HepG2 (cell line): ENCODE results near the gene SMDT1.

Experiments used
- ATF7 ChIP-seq, 2 experiments: fragments of 450-650 bp in 1 of 2; sonication (generic) in 1 of 2; formaldehyde crosslinking in 1 of 2; IDR thresholded peaks; 2 replicates each; pipeline versions ENCODE4 v1.4.0 to v1.6.1; 2016 to 2020; ENCODE audit warnings: antibody characterized with exemption in 1 of 2, mild to moderate bottlenecking in 1 of 2, missing genetic modification reagents in 1 of 2
- SP140L ChIP-seq: sonication (generic); formaldehyde crosslinking; IDR thresholded peaks from 2 replicates; pipeline ENCODE4 v1.4.0; 2020; ENCODE audit warnings: missing genetic modification reagents, borderline replicate concordance
- ZFP36 ChIP-seq: fragments of 150-350 bp; IDR thresholded peaks from 2 replicates; pipeline ENCODE4 v1.6.1; 2018; ENCODE audit warnings: borderline replicate concordance, low read length, low read depth; ENCODE audit not compliant: partially characterized antibody
- ZNF121 ChIP-seq: sonication (generic); formaldehyde crosslinking; IDR thresholded peaks from 2 replicates; pipeline ENCODE4 v1.5.0; 2020; ENCODE audit warnings: mild to moderate bottlenecking, missing genetic modification reagents
- ZNF296 ChIP-seq: sonication (generic); formaldehyde crosslinking; conservative IDR thresholded peaks from 2 replicates; pipeline ENCODE4 v1.5.0; 2020; ENCODE audit warnings: mild to moderate bottlenecking, missing genetic modification reagents
- ZNF431 ChIP-seq: sonication (generic); formaldehyde crosslinking; IDR thresholded peaks from 2 replicates; pipeline ENCODE4 v1.9.0; 2022; ENCODE audit warnings: missing genetic modification reagents, low read depth, mild to moderate bottlenecking, borderline replicate concordance
- ZNF446 ChIP-seq: sonication (generic); formaldehyde crosslinking; IDR thresholded peaks from 2 replicates; pipeline ENCODE4 v1.5.0; 2020; ENCODE audit warnings: mild to moderate bottlenecking, missing genetic modification reagents
- ZNF724P ChIP-seq: sonication (generic); formaldehyde crosslinking; IDR thresholded peaks from 2 replicates; pipeline ENCODE4 v1.8.0; 2022; ENCODE audit warnings: missing genetic modification reagents, borderline replicate concordance
- ZNF839 ChIP-seq: sonication (generic); formaldehyde crosslinking; IDR thresholded peaks from 2 replicates; pipeline ENCODE4 v1.4.0; 2020; ENCODE audit warnings: missing genetic modification reagents, mild to moderate bottlenecking, borderline replicate concordance
- TF ChIP-seq, protein P1 (sequence below): sonication (generic); formaldehyde crosslinking; IDR thresholded peaks from 2 replicates; pipeline ENCODE4 v1.5.0; 2020; ENCODE audit warnings: mild to moderate bottlenecking, missing genetic modification reagents, moderate library complexity
- TF ChIP-seq, protein P2 (sequence below): sonication (generic); formaldehyde crosslinking; IDR thresholded peaks from 2 replicates; pipeline ENCODE4 v1.8.0; 2022; ENCODE audit warnings: missing genetic modification reagents, mild to moderate bottlenecking, inconsistent platforms, borderline replicate concordance

DNA sequence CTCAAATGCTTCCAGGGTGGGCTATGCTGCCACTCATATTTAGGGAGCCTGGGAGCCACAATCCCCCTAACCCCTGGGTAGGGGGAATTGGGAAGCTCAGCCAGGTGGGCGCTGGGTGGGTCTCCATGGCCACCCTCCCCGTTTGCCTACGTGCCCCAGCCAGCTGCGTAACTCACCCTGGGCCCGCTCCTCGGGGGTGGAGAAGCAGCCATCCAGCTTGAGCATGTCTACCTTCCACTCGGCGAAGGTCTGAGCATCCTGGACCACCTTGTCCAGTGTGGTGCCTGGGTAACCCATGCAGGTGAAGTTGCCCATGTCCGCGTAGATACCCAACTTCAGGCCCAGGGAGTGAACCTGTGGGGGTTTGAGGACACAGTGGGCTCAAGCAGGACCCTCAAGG, 12.6 kb upstream of the SMDT1 start:
- no peak for TF ChIP-seq ZNF296 (CRISPR knock-in tag)
- TF ChIP-seq, protein P1, sequence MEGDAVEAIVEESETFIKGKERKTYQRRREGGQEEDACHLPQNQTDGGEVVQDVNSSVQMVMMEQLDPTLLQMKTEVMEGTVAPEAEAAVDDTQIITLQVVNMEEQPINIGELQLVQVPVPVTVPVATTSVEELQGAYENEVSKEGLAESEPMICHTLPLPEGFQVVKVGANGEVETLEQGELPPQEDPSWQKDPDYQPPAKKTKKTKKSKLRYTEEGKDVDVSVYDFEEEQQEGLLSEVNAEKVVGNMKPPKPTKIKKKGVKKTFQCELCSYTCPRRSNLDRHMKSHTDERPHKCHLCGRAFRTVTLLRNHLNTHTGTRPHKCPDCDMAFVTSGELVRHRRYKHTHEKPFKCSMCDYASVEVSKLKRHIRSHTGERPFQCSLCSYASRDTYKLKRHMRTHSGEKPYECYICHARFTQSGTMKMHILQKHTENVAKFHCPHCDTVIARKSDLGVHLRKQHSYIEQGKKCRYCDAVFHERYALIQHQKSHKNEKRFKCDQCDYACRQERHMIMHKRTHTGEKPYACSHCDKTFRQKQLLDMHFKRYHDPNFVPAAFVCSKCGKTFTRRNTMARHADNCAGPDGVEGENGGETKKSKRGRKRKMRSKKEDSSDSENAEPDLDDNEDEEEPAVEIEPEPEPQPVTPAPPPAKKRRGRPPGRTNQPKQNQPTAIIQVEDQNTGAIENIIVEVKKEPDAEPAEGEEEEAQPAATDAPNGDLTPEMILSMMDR = no peak
- no peak for TF ChIP-seq SP140L (CRISPR knock-in tag)
- TF ChIP-seq, protein P2, sequence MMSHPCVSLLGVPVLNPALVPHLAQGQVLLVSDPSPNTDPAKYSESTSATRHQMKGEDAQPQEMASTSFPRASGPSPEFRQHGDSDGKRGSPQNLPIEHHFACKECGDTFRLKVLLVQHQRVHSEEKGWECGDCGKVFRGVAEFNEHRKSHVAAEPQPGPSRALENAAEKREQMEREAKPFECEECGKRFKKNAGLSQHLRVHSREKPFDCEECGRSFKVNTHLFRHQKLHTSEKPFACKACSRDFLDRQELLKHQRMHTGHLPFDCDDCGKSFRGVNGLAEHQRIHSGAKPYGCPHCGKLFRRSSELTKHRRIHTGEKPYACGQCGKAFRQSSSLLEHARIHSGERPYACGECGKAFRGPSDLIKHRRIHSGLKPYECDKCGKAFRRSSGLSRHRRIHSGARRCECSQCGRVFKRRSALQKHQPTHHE (CRISPR knock-in tag) = no peak
- no peak for TF ChIP-seq ATF7 (IDR thresholded peaks at IDR 0.05)
- TF ChIP-seq ATF7 (CRISPR knock-in tag; IDR thresholded peaks at IDR 0.05) = no peak
- no peak for TF ChIP-seq ZNF839
- no peak for TF ChIP-seq ZNF724P (CRISPR knock-in tag)
- TF ChIP-seq ZNF431 (CRISPR knock-in tag) = no peak
- no peak for TF ChIP-seq ZNF446 (CRISPR knock-in tag)
- no peak for TF ChIP-seq ZNF121 (CRISPR knock-in tag)
- TF ChIP-seq ZFP36 = no peak
